Neural progenitor cell (in vitro differentiated cells): ENCODE data around the gene ABCD4. TPM values are rescaled to one million over a fixed set of nuclear protein-coding genes. Genes with fewer than 3 reads are reported as not detected.

Experiments
- DNase-seq: peaks from one replicate; pipeline ENCODE4 v3.0.0-alpha.2; 2016; ENCODE audit warnings: low spot score
- H2AFZ ChIP-seq: fragments of 200-600 bp; sonication (generic); replicated peaks from 2 replicates; pipeline ENCODE4 v1.6.1; 2016; ENCODE audit warnings: antibody characterized with exemption
- H3F3A ChIP-seq: fragments of 200-600 bp; sonication (generic); 2 replicates; pipeline ENCODE4 v1.6.1; 2016; ENCODE audit warnings: antibody characterized with exemption, low read depth
- H3K27ac ChIP-seq: fragments of 200-600 bp; sonication (generic); 2 replicates; pipeline ENCODE4 v1.5.1; 2016; ENCODE audit warnings: mild to moderate bottlenecking
- H3K27me3 ChIP-seq: fragments of 200-600 bp; sonication (generic); 2 replicates; pipeline ENCODE4 v1.6.1; 2016; ENCODE audit warnings: mild to moderate bottlenecking, moderate library complexity
- H3K36me3 ChIP-seq: fragments of 200-600 bp; sonication (generic); 2 replicates; pipeline ENCODE4 v1.5.1; 2016
- H3K4me1 ChIP-seq: fragments of 200-600 bp; sonication (generic); 2 replicates; pipeline ENCODE4 v1.6.1; 2016; ENCODE audit warnings: mixed run types
- H3K4me2 ChIP-seq: fragments of 200-600 bp; sonication (generic); 2 replicates; pipeline ENCODE4 v1.6.1; 2016
- H3K4me3 ChIP-seq: fragments of 200-600 bp; sonication (generic); 2 replicates; pipeline ENCODE4 v1.5.1; 2016
- H3K79me2 ChIP-seq: fragments of 200-600 bp; sonication (generic); 2 replicates; pipeline ENCODE4 v1.6.1; 2016; ENCODE audit warnings: low read depth
- H3K9ac ChIP-seq: fragments of 200-600 bp; sonication (generic); 2 replicates; pipeline ENCODE4 v1.6.1; 2016
- H3K9me3 ChIP-seq: fragments of 200-600 bp; sonication (generic); 2 replicates; pipeline ENCODE4 v1.5.1; 2016; ENCODE audit warnings: low read depth
- H4K20me1 ChIP-seq: fragments of 200-600 bp; sonication (generic); 2 replicates; pipeline ENCODE4 v1.6.1; 2016; ENCODE audit warnings: low read depth
- H3K27ac Mint-ChIP-seq: 3 replicates; pipeline ENCODE4 v1.8.0; 2021; ENCODE audit warnings: mixed read lengths
- H3K27me3 Mint-ChIP-seq: 2 replicates; pipeline ENCODE4 v1.8.0; 2022; ENCODE audit warnings: low read depth, mild to moderate bottlenecking, inconsistent platforms, moderate library complexity, mixed read lengths; ENCODE audit not compliant: insufficient read depth
- H3K36me3 Mint-ChIP-seq: 3 replicates; pipeline ENCODE4 v1.8.0; 2021; ENCODE audit warnings: mixed read lengths
- H3K4me1 Mint-ChIP-seq: 3 replicates; pipeline ENCODE4 v1.8.0; 2021; ENCODE audit warnings: mixed read lengths
- H3K4me3 Mint-ChIP-seq: 3 replicates; pipeline ENCODE4 v1.8.0; 2021; ENCODE audit warnings: mild to moderate bottlenecking, moderate library complexity, mixed read lengths
- H3K9me3 Mint-ChIP-seq: 3 replicates; pipeline ENCODE4 v1.8.0; 2020; ENCODE audit warnings: mixed read lengths
- CTCF ChIP-seq: fragments of 200-600 bp; sonication (generic); IDR thresholded peaks from 2 replicates; pipeline ENCODE4 v1.5.1; 2017; ENCODE audit warnings: antibody characterized with exemption, mild to moderate bottlenecking
- EZH2 ChIP-seq: fragments of 200-600 bp; sonication (generic); IDR thresholded peaks from 2 replicates; pipeline ENCODE4 v1.6.1; 2017; ENCODE audit warnings: antibody characterized with exemption, mild to moderate bottlenecking, moderate library complexity
- EZH2phosphoT487 ChIP-seq: fragments of 200-600 bp; sonication (generic); IDR thresholded peaks from 2 replicates; pipeline ENCODE4 v1.6.1; 2017; ENCODE audit warnings: antibody characterized with exemption
- total RNA-seq: library from RNA; depleted of rRNA; stranded (reverse); fragments of >200 nt; gene quantifications from 2 replicates; pipeline ENCODE4 v1.2.3, GENCODE V29; 2015; ENCODE audit warnings: low replicate concordance

The ABCD4 gene
- total RNA-seq, 1 donor from 2014 or later, result 66.6 TPM

GRCh38 chr14:74244115-74244514, 58.6 kb downstream of the ABCD4 start:
- peaks cover 3% of the 10 kb centered on the region for H3K9me3 Mint-ChIP-seq
- TF ChIP-seq CTCF (peak; percentile 35), EZH2 (no peak), EZH2phosphoT487 (no peak)
- Histone ChIP-seq H3K27me3 (peaks cover 71% of the 10 kb centered on the region), H3K36me3 (no peaks in the 10 kb centered on the region), H3K4me3 (no peak overlapping the region), H3K4me1 (peaks cover 49% of the 10 kb centered on the region), H3K27ac (no peak overlapping the region), H2AFZ (no peak overlapping the region), H3K79me2 (no peaks in the 10 kb centered on the region), H3K4me2 (no peak overlapping the region), H3K9me3 (no peaks in the 10 kb centered on the region), H4K20me1 (peaks cover 21% of the 10 kb centered on the region), H3K9ac (no peak overlapping the region), H3F3A (peaks cover 28% of the 10 kb centered on the region)
- peaks cover 65% of the 10 kb centered on the region for H3K27me3 Mint-ChIP-seq
- no peak overlapping the region for H3K4me3 Mint-ChIP-seq
- H3K27ac Mint-ChIP-seq, result no peak overlapping the region
- peak; percentile 56 for DNase-seq
- H3K36me3 Mint-ChIP-seq, result no peaks in the 10 kb centered on the region
- H3K4me1 Mint-ChIP-seq, result peaks cover 25% of the 10 kb centered on the region

GRCh38 chr14:74243051-74243450, 59.7 kb downstream of the ABCD4 start:
- Mint-ChIP-seq H3K27ac (no peak overlapping the region), H3K27me3 (peaks cover 75% of the 10 kb centered on the region), H3K36me3 (no peaks in the 10 kb centered on the region), H3K9me3 (peaks cover 8% of the 10 kb centered on the region), H3K4me3 (no peak overlapping the region), H3K4me1 (peaks cover 25% of the 10 kb centered on the region)
- H3K9me3 ChIP-seq, result no peaks in the 10 kb centered on the region
- H3K27ac ChIP-seq, result no peak overlapping the region
- H3F3A ChIP-seq, result peaks cover 31% of the 10 kb centered on the region
- no peak overlapping the region for H3K9ac ChIP-seq
- no peak for TF ChIP-seq EZH2
- TF ChIP-seq CTCF, result no peak
- no peak for TF ChIP-seq EZH2phosphoT487
- H3K79me2 ChIP-seq, result no peaks in the 10 kb centered on the region
- H2AFZ ChIP-seq, result no peak overlapping the region
- no peaks in the 10 kb centered on the region for H3K36me3 ChIP-seq
- peaks cover 51% of the 10 kb centered on the region for H3K4me1 ChIP-seq
- H3K27me3 ChIP-seq, result peaks cover 81% of the 10 kb centered on the region
- DNase-seq, result no peak
- H3K4me2 ChIP-seq, result no peak overlapping the region
- H3K4me3 ChIP-seq, result no peak overlapping the region
- peaks cover 21% of the 10 kb centered on the region for H4K20me1 ChIP-seq

GRCh38 chr14:74242780-74243042, 60.0 kb downstream of the ABCD4 start:
- peaks cover 85% of the 10 kb centered on the region for H3K27me3 ChIP-seq
- peak; percentile 46 for DNase-seq
- Mint-ChIP-seq H3K4me3 (no peak overlapping the region), H3K27ac (no peak overlapping the region), H3K36me3 (no peaks in the 10 kb centered on the region), H3K9me3 (peaks cover 9% of the 10 kb centered on the region), H3K27me3 (peaks cover 76% of the 10 kb centered on the region), H3K4me1 (peaks cover 25% of the 10 kb centered on the region)
- H3F3A ChIP-seq, result peaks cover 31% of the 10 kb centered on the region
- no peaks in the 10 kb centered on the region for H3K79me2 ChIP-seq
- peaks cover 21% of the 10 kb centered on the region for H4K20me1 ChIP-seq
- H3K4me1 ChIP-seq, result peaks cover 51% of the 10 kb centered on the region
- H3K27ac ChIP-seq, result no peak overlapping the region
- H3K36me3 ChIP-seq, result no peaks in the 10 kb centered on the region
- no peak overlapping the region for H2AFZ ChIP-seq
- no peak overlapping the region for H3K4me3 ChIP-seq
- no peak overlapping the region for H3K4me2 ChIP-seq
- no peak overlapping the region for H3K9ac ChIP-seq
- TF ChIP-seq EZH2phosphoT487 (no peak), CTCF (no peak), EZH2 (no peak)
- H3K9me3 ChIP-seq, result no peaks in the 10 kb centered on the region
